ENCODE results near the gene AIG1. TPM values are rescaled to one million over a fixed set of nuclear protein-coding genes. Genes with fewer than 3 reads are reported as not detected.

Gene AIG1
- total RNA-seq, 2 experiments from 2014 or later: 16.1 to 20.0 TPM

DNA sequence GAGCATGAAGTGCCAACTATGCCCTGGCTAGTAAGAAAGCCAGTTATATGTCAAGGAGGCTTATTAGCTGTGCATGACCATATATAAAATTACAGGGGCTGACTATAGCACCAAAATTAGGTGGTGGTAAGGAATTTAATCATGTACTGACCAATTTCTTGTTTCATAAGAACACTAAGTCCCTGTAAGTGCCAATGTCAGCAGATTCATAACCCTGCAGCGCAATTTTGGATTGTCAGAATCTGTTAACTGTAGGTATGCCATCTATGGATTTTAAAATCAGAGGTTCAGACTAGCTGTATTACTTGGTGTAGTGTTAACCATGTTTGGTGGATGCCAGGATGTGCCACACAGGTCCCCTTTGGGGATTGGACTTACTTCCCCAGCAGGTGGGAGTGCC, 207.8 kb downstream of the AIG1 start:
- no peak overlapping the region for H3K27ac Mint-ChIP-seq
- H3K36me3 Mint-ChIP-seq (ENCODE audit: low read depth): peaks cover 3% of the 10 kb centered on the region
- no peaks in the 10 kb centered on the region for H3K27me3 Mint-ChIP-seq
- POLR2A ChIA-PET: no interaction called here
- peaks cover 8% of the 10 kb centered on the region for H3K9me3 Mint-ChIP-seq
- no peak for TF ChIP-seq CTCF (IDR thresholded peaks at IDR 0.05)
- no peaks in the 10 kb centered on the region for H3K4me1 Mint-ChIP-seq (ENCODE audit: low read depth)
- no peak for ATAC-seq
- DNase-seq: no peak
- CTCF ChIA-PET: interaction anchor here (1.0 kb wide), 1 partner anchor 576 kb away, joined by 3 read pairs; no protein-coding TSS in a partner anchor
- H3K4me3 Mint-ChIP-seq: no peak overlapping the region
- intact Hi-C loops (cut with micrococcal nuclease): no loop called here

GRCh38 chr6:143270026-143270425, 209.3 kb downstream of the AIG1 start:
- ChIA-PET CTCF (interaction anchor here (1.5 kb wide), 1 partner anchor 9 kb away, joined by 4 read pairs; no protein-coding TSS in a partner anchor), POLR2A (no interaction called here)
- DNase-seq (no peak), ATAC-seq (no peak)
- peaks cover 3% of the 10 kb centered on the region for H3K36me3 Mint-ChIP-seq (ENCODE audit: low read depth)
- no peaks in the 10 kb centered on the region for H3K27me3 Mint-ChIP-seq
- H3K27ac Mint-ChIP-seq: no peak overlapping the region
- no peak for TF ChIP-seq CTCF (IDR thresholded peaks at IDR 0.05)
- no peak overlapping the region for H3K4me3 Mint-ChIP-seq
- peaks cover 8% of the 10 kb centered on the region for H3K9me3 Mint-ChIP-seq
- H3K4me1 Mint-ChIP-seq (ENCODE audit: low read depth): no peaks in the 10 kb centered on the region
- intact Hi-C loops (cut with micrococcal nuclease): no loop called here

GRCh38 chr6:143271024-143271423, 210.3 kb downstream of the AIG1 start:
- no peak for TF ChIP-seq CTCF (IDR thresholded peaks at IDR 0.05)
- H3K27ac Mint-ChIP-seq: no peak overlapping the region
- ChIA-PET CTCF (no interaction called here), POLR2A (no interaction called here)
- no peak for DNase-seq
- no peak overlapping the region for H3K4me3 Mint-ChIP-seq
- no peak for ATAC-seq
- no peaks in the 10 kb centered on the region for H3K27me3 Mint-ChIP-seq
- intact Hi-C loops (cut with micrococcal nuclease): no loop called here
- H3K4me1 Mint-ChIP-seq (ENCODE audit: low read depth): no peaks in the 10 kb centered on the region
- peaks cover 8% of the 10 kb centered on the region for H3K9me3 Mint-ChIP-seq
- peaks cover 3% of the 10 kb centered on the region for H3K36me3 Mint-ChIP-seq (ENCODE audit: low read depth)

GRCh38 chr6:143276436-143276835, 215.7 kb downstream of the AIG1 start:
- ChIA-PET POLR2A (no interaction called here), CTCF (no interaction called here)
- H3K27me3 Mint-ChIP-seq: no peaks in the 10 kb centered on the region
- no peaks in the 10 kb centered on the region for H3K4me1 Mint-ChIP-seq (ENCODE audit: low read depth)
- DNase-seq: no peak
- no peak for TF ChIP-seq CTCF (IDR thresholded peaks at IDR 0.05)
- peaks cover 8% of the 10 kb centered on the region for H3K9me3 Mint-ChIP-seq
- H3K4me3 Mint-ChIP-seq: no peak overlapping the region
- H3K27ac Mint-ChIP-seq: no peak overlapping the region
- H3K36me3 Mint-ChIP-seq (ENCODE audit: low read depth): peaks cover 3% of the 10 kb centered on the region
- ATAC-seq: no peak
- intact Hi-C loops (cut with micrococcal nuclease): no loop called here

DNA sequence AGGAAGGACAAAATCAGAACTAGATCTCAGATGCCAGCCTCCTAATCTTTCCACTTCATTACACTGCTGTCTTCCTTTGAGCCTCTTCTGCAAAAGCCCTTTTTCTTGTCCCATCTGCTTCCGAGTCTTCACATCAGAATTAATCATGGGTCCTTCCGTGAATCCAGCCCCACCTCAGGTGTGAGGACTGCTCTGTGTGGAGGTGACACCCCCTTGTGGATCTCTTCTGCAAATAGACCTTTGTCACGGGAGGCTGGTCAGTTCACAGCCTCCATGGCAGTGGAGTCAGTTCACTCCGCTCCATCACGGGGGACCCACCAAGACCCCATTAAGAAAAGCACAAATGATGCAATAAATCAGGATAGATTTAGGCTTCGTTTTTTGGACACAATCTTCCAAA, 218.7 kb downstream of the AIG1 start:
- no peaks in the 10 kb centered on the region for H3K4me1 Mint-ChIP-seq (ENCODE audit: low read depth)
- no peaks in the 10 kb centered on the region for H3K9me3 Mint-ChIP-seq
- ChIA-PET CTCF (interaction anchor here (0.8 to 1.5 kb wide), 5 partner anchors 10 to 587 kb away, joined by 3 to 8 read pairs (median 4); no protein-coding TSS in a partner anchor), POLR2A (no interaction called here)
- ATAC-seq (no peak), DNase-seq (peak; percentile 28)
- no peak overlapping the region for H3K27ac Mint-ChIP-seq
- TF ChIP-seq CTCF (IDR thresholded peaks at IDR 0.05): no peak
- no peak overlapping the region for H3K4me3 Mint-ChIP-seq
- no peaks in the 10 kb centered on the region for H3K27me3 Mint-ChIP-seq
- intact Hi-C loops (cut with micrococcal nuclease): no loop called here
- no peaks in the 10 kb centered on the region for H3K36me3 Mint-ChIP-seq (ENCODE audit: low read depth)

All from activated CD8-positive, alpha-beta T cell treated with anti-CD3 and anti-CD28 coated beads for 36 hours (primary cell).